Stimulated activated naive CD4-positive, alpha-beta T cell (primary cell): ENCODE results near the gene ARRDC4.

Source experiments
- DNase-seq, 6 experiments: peaks; one replicate each; lab custom pipeline; 2025; lab: John Stamatoyannopoulos, UW

ARRDC4 gene

DNA sequence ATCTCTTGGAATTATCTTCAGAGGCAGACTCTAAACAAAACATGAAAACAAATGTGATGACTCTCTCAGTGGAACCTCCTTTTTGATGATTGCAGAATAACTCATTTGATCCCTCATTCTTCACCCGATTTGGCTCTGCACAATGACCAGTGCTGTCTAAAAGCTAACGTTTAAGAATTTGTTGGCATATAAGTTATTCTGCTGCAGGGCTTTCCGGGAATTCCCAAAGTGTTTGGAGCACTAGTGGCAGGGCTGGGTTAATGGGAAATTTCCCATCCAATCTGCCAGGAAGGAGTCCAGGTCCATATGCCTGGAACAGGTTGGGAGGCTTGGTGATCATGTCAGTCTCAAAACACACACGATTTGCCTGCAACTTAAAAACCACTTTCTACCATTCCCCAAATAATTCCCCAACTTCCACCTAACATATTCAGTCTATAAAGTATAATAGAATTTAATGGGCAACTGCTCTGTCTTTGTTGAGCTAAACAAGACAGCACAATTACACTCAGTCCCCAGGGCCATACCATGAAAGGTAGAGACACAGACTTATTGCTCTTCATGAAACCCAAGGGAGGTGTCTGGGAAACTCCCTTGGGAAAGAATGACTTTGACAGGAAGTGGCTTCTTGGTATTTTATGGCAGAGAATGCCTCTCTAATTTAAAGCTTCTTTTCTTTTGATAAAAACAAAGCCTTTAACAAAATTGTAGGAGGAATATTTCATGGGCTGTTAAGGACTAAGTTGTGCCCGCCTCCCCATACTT, 38.0 kb downstream of the ARRDC4 start:
- DNase-seq, result no peak

DNA sequence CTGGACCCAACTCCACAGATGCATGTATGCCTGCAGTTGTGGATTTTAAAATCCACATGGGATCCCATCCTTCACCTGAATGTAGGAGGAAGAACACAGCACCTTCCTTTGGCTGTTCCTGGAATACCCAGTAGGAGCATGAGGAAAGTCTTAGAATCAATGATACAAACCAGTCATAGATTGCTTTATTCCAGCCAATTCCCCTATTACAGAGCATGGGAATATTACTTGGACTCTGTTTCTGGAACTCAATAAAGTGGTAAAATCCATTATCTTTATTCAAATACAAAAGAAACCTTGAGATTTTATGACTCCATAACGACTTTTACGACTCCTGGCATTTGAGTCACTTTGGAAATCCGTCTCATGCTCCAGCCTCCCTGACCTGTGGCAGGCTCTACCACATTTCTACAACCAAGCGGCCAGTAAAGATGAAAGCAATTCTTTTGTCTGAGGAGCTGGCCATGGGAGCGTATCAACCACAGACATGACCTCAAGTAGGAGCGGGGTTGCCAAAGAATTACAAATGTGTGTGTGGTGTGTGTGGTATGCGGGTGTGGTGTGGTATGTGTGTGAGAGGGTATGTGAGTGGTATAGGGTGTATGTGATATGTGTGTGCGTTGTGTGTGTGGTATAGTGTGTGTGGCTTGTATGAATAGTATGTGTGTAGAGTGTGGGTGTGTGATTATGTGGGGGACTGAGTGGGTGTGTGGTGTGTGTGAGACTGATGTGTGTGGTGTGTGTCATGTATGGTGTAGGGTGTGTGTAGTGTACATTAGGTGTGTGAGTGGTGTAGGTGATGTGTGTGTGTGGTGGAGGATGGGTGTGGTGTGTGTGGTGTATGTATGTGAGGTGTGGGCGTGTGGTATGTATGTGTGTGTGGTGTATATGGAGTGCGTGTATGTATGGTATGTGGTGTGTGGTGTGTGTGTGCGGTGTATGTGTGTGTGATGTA, 40.0 kb downstream of the ARRDC4 start:
- DNase-seq, result no peak

DNA sequence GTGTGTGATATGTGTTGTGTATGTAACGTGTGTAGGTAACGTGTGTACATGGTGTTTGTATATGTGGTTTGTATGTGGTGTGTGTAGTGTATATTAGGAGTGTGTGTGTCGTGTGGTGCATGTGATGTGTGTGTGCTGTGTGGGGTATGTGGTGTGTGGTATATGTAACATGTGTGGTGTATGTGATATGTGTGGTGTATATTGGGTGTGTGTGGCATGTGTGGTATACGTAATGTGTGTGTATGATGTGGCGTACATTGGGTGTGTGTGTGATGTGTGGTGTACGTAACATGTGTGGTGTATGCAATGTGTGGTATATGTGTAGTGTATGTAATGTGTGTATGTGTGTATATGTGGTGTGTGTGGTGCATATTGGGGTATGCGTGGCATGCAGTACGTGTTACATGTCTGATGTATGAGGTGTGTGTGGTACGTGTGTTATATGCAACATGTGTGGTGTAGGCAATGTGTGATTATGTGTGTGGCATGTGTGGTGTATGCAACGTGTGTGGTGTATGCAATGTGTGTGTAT, 41.2 kb downstream of the ARRDC4 start:
- no peak for DNase-seq

DNA sequence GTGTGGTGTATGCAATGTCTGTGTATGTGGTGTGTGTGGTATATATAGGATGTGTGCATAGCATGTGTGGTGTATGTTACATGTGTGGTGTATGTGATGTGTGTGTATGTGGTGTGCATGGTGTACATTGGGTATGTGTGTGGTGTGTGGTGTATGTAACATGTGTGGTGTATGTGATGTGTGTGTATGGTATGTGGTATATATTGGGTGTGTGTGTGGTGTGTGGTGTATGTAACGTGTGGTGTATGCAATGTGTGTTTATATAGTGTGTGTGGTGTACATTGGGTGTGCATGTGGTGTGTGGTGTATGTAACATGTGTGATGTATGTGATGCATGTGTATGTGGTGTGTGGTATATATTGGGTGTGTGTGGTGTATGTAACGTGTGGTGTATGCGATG, 41.9 kb downstream of the ARRDC4 start:
- no peak for DNase-seq

DNA sequence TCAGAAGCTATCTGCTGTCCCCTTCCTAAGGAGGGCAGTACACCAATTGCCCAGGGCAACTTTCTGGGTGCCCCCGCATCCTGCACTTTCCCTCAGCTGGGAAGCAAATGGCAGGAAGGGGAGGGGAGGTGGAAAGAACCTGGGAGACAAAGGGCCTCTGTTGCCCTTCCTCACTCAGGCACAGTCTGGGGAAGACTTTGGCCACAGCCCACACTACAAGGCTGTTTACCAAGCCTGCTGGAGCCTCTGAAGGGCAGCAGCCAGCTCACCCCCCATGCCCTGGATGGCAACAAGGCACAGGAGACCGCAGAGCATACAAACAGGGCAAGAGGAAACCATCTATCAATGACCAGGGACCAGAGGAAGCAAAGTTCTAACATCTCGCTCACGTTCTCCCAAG, 42.4 kb downstream of the ARRDC4 start:
- DNase-seq, result no peak

DNA sequence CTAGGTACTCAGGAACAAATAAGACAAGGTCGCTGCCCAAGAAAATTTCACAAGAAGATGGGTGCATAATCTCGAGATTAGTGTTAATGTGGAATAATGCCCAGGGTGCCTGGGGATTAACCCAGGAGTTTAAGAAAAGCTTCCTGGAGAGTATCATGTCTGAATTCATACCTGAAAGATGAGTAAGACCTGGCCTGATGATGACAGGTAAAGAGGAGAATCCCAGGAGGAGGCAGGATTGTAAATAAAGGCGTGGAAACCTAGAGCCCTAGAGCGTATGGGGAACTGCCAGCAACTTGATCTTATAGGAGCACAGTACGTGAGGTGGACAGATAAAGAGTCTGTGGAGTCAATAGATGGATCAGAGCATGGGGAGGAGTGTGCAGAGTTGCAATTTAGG, 43.0 kb downstream of the ARRDC4 start:
- DNase-seq, result no peak

DNA sequence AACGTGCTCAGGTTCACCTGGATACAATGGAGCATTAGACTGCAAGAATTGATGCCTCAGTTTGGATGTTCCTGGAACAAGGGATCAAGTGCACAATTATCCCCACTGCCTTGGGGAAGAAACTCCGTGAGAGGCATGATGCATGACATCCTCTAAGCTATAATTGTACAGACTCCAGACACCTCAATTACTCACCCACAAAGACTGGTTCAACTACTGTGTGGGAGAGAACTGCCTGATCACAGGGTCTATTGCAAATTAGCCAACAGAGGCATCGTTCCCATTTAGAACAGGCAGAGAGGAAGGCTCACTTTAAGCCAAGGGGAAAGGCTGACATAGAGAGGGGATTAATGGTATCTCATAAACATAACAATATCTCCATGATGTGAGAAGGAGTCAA, 43.5 kb downstream of the ARRDC4 start:
- no peak for DNase-seq

DNA sequence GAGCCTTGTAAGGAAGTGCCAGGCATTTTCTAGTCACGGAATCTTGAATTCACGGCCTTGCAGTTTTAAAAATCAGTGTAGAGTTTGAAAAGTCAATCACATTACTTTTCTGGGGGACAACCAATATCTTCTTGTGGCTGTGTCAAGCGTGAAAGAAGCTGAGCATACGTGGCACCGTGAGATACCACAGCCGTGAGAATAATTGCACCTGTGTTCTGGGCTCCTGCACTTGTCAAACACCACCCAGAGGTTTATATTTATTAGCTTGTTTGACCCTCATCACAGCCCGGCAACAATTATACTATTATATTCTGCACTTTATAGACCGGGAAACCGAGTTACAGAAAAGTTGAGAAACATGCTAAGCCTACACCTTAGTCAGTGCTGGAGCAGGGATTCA, 45.2 kb downstream of the ARRDC4 start:
- no peak for DNase-seq

DNA sequence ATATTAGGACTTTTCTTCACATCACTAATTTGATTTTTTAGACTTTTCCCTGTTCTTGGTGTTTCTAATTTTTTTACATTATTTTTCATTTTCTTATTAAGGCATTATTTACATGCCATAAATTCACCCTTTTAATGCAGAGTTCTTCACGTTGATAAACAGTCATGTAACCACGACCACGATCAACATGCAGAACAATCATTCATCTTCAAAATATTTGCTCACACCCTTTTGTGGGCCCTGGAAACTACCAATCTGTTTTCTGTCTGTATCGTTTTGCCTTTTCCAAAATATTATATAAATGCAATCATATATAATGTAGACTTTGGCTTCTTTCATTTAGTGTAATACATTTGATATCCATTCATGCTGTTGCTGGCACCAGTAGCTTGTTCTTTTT, 48.7 kb downstream of the ARRDC4 start:
- DNase-seq, result no peak

DNA sequence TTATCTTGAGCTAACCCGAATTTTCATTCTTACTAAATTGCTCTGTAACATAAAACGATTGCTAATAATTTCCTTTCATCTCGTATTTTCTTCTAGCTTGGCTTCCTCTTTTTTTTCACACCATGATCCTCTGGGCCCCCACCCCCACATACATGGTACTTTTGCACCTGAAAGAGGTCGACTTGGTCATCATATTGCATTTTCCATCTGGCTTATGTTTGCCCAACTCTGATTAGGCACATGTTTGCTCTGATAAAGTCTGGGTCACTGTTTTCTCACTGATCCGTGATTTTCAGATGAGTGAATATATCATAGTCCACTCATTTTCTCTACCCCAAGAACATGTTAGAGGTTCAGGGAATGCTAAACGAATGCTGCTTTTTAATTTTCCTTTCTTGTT, 49.5 kb downstream of the ARRDC4 start:
- DNase-seq, result no peak

DNA sequence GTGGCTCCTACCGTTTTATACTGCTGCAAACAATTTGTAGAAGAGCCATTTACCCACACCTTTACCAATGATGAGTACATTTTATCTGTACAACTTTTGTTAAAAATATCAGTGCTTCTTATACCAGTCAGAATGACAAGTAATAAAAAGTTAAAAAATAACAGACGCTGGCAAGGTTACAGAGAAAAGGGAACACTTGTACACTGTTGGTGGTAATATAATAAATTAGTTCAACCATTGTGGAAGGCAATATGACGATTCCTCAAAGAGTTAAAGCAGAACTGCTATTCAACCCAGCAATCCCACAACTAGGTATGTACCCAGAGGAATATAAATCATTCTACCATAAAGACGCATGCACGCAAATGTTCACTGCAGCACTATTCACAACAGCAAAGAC, 51.9 kb downstream of the ARRDC4 start:
- no peak for DNase-seq

DNA sequence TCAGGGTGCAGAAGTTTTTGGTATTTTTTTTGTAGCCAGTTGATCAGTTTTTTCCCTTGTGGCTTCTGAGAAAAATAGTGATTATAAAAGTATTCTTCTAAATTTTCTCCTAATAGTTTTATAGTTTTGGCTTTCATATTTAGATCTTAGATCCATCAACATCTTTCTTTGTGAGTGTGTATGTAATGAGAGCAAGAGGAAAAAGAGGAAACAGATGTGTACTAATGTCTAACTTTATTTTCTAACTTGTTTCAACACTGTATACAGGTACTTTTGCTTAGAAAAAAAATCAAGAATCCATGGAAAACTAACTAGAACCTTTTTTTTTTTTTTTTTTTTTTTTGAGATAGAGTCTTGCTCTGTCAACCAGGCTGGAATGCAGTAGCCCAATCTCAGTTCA, 53.1 kb downstream of the ARRDC4 start:
- DNase-seq, result no peak

DNA sequence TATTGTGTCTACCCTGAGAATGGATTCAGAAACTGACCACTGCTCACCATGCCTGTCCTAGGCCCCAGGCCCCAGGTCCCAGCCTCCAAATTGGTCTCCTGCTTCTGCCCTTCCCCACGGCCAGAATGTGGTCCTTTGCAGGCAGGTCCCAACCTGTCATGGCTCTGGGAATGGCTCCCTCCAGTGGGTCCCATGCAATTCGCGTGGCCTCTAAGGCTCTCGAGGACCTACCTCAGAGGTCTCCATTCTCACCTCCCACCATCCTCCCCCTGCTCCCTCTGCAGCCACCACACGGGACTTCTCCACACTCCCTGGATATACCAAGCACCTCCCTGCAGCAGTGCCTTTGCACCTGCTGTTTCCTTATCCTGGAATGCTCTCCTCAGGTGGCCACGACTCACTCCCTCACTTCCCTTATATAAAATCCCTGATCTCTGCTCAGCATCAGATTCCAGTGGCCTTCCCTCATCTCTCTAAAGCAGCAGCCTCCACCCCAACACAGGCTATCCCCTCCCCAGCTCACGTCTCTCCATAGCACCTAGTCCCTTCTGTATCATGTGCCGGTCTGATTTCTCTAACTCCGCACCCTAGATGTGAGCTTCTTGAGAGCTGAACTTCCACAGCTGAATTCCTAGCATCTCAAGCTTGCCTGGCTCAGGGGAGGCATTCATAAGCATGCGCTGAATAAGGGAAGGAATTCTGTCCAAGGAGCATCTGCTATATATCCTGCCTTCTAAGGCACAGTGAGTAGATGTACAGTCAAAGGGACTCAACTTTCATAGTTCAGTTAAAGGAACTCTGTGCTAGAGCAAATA, 56.9 kb downstream of the ARRDC4 start:
- no peak for DNase-seq

DNA sequence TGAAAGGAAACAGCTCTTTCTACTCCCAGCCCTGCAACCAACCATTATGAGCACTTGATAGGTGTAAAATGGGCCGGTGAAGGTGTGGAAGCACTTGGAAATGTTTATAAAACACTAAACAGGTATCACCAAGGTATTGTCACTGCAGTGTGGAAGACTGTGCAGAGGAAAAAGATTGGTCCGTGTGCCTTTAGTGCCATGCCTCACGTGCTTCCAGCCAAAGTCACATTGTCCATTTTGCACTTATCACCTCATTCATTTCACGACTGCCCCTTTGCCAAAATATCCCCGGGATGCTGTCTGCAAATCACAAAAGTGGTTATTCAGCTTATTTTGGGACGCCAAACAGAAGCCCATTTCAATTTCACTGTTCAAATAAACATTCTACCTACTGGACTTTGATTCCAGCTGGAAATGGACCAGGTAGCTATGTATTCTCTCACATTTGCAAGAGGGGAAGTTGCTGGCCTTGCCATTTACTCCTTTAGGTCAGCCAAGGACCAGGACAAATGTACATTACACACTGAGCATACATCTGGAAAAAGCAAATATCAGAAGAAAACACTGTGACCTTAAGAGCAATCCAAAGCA, 58.4 kb downstream of the ARRDC4 start:
- no peak for DNase-seq
